ENCODE results near the gene GM2A.
"Not testable (repeated sequence)": the region's sequence is repeated elsewhere in the genome, so short reads cannot be mapped to it uniquely, and the experiment has no call there.

GM2A gene

GRCh38 chr5:151251621-151252020 lies 1.4 kb upstream of the GM2A start:
- no peak for DNase-seq (ENCODE audit: low read depth, low spot score)

DNA sequence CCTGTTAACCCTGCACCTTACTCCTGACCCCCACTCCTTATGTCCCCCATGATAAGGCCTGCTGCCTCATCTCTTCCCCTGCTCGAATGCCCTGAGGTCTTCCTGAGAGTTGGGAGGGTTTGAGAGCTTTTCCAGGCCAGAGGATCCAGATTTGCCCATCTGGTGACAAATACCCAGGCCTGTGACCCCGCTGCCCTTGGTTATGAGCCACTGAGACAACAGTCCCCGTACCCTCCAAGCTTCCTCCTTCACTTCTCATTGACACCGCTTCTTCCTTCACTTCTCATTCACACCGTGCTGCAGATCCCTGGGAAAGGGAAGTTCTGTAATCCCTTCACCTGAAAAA lies 593 bp downstream of the GM2A start:
- no peak for DNase-seq (ENCODE audit: low read depth, low spot score)

GRCh38 chr5:151254556-151254955 lies 1.6 kb downstream of the GM2A start:
- DNase-seq (ENCODE audit: low read depth, low spot score): no peak

DNA sequence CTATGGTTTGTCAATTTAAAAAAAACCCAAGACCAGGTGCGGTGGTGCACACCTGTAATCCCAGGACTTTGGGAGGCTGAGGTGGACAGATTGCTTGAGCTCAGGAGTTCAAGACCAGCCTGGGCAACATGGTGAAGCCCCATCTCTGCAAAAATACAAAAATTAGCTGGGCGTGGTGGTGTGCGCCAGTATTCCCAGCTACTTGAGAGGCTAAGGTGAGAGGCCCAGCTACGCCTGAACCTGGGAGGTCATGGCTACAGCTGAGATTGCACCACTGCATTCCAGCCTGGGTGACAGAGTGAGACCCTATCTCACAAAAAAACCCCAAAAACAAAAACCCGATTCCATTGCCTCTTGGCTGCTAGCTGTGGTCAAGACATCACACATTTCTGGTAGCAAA lies 2.0 kb downstream of the GM2A start:
- not testable (repeated sequence) for DNase-seq (ENCODE audit: low read depth, low spot score)

GRCh38 chr5:151255621-151256286 lies 2.8 kb downstream of the GM2A start:
- no peak for DNase-seq (ENCODE audit: low read depth, low spot score)

GRCh38 chr5:151257731-151258181 lies 4.8 kb downstream of the GM2A start:
- DNase-seq (ENCODE audit: low read depth, low spot score): no peak

DNA sequence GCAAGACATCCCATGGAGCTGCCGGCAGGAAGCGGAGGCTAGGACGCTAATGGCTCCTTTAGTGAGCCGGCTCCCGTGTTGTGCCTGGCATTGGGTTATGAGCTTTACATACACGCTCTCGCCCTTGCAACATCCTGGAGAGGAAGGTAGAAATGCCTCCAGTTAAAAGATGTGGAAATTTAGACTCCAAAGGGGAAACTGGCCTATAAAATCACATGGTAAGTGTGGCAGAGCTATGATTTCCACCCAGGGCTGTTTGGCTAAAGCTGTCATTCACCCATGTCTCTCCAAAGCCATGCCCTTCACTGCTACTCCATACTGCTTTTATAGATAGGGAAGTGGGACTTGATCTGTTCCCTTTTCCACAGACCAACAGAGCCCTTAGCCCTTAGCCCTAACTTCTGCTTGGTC lies 5.2 kb downstream of the GM2A start:
- DNase-seq (ENCODE audit: low read depth, low spot score): no peak

- DNase-seq (ENCODE audit: low read depth, low spot score): no peak
Measured at GRCh38 chr5:151258816-151259215, 5.8 kb downstream of the GM2A start.

DNA sequence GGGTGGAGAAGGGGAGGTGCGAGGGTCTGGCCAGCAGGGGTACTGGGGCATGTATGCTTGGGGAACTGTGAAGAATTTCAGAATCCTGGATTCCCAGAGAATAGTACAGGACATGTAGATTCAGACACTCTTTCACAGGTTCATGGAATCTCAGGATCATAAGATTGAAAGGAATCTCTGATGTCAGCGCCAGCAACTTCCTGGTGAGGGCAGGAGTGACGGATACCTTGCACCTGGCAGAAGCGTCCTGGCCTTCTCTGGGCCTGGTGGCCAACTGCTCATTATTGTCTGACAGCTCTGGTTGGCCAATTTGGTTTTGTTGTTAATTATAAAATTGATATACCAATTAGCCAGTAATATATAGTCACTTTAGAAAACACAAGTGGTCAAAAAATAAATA lies 6.9 kb downstream of the GM2A start:
- DNase-seq (ENCODE audit: low read depth, low spot score): no peak

GRCh38 chr5:151262532-151262931 lies 9.5 kb downstream of the GM2A start:
- no peak for DNase-seq (ENCODE audit: low read depth, low spot score)

- no peak for DNase-seq (ENCODE audit: low read depth, low spot score)
Measured at GRCh38 chr5:151264113-151264512, 11.1 kb downstream of the GM2A start.

- no peak for DNase-seq (ENCODE audit: low read depth, low spot score)
Measured at GRCh38 chr5:151267491-151268260, 14.7 kb downstream of the GM2A start.

DNA sequence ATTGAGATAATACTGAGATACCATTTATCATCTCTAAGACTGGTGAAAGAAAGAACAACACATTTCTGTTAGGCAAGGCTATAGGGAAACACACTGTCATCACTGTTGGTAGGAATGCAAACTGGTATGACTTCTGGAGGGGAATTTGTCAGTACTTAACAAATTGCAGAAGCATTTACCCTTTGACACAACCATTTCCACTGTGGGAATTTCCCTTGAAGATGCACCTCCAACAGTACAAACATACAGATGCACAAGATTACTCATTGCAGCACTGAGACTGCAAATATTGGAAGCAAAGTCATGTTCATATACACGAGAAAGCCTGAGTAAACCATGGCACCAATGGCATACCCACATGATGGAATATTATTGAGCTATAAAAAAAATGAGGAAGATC lies 17.6 kb downstream of the GM2A start:
- DNase-seq (ENCODE audit: low read depth, low spot score): no peak

GRCh38 chr5:151271336-151271735 lies 18.4 kb downstream of the GM2A start:
- DNase-seq (ENCODE audit: low read depth, low spot score): no peak

- no peak for DNase-seq (ENCODE audit: low read depth, low spot score)
Measured at GRCh38 chr5:151274666-151275065, 21.7 kb downstream of the GM2A start.

DNA sequence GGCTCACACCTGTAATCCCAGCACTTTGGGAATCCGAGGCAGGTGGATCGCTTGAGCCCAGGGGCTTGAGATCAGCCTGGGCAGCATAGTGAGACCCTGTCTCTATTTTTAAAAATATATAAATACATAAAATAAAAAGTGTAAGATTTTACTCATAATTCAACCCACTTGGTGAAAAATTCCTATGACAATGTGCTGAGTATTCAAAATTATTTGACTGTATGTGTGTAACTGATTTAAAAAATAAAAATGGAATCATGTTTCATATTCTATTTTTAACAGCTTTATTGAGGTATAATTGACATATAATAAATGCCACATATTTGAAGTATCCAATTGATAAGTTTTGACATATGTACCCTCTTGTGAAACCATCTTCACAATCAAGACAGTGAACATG lies 22.8 kb downstream of the GM2A start:
- no peak for DNase-seq (ENCODE audit: low read depth, low spot score)

GRCh38 chr5:151278845-151279244 lies 25.9 kb downstream of the GM2A start:
- no peak for DNase-seq (ENCODE audit: low read depth, low spot score)

DNA sequence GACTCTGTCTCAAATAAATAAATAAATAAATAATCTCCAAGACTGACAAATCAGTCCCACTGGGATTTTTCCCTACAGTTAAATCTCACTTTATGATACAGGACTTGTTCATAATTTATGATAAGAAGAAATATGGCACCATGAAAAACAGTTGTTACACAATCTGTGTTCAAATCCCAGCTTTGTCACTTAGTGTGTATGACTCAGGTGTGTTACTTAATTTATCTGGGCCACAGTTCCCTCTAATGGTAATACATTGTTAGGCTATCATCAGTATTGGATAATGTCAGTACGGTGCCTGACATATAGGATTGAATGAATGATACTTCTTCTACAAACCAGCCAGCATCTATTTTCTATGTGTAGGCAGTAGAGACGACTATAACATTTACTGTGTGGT lies 27.5 kb downstream of the GM2A start:
- DNase-seq (ENCODE audit: low read depth, low spot score): no peak

DNA sequence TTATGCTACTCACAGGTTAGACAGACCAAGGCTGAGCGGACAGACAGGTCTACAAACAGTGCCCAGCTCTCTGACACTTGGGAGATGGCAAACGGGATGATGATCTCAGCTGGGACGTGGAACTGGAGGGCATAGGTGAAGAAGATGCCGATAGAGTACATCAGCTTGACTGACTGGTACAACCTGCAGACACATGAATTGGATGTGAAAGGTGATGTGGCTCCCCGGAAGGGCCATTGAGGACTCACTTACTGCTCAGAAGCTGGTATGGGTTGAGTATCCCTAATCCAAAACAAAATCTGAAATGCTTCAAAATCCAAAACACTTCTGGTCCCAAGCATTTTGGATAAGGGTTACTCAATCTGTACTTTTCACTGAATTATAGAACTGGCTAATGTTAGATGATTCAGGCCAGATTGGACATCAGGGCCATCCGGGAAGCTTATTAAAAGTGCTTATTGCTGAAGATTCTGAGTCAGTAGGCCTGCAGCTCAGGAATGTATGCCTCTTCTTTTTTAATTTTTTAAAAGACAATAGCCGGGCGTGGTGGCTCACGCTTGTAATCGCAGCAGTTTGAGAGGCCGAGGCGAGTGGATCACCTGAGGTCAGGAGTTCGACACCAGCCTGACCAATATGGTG lies 28.1 kb downstream of the GM2A start:
- no peak for DNase-seq (ENCODE audit: low read depth, low spot score)

GRCh38 chr5:151283120-151283825 lies 30.3 kb downstream of the GM2A start:
- DNase-seq (ENCODE audit: low read depth, low spot score): no peak

DNA sequence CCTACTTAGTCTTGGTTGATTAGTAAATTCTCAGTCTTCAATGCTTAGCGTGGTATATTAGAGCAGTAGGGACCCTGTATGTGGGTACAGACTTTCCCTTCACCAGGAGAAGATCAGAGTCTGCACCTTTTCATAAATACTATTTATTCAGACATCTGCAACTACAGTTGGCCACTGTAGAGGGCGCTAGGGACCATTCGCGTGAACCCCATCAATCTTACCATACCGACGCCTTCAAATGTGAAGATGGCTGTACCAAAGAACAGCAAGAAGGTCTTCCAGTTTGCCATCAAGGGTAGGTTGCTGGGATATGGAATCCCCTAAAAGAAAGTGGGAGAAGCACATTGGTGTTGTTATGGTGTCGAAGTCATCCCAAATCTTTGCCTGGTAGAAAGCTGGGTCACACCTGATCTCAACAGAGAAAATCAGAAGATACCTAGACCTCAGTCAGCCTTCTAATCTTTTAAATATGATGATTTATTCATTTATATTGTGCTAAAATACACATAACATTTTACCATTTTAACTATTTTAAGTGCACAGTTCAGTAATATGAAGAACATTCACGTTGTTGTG lies 31.5 kb downstream of the GM2A start:
- no peak for DNase-seq (ENCODE audit: low read depth, low spot score)

DNA sequence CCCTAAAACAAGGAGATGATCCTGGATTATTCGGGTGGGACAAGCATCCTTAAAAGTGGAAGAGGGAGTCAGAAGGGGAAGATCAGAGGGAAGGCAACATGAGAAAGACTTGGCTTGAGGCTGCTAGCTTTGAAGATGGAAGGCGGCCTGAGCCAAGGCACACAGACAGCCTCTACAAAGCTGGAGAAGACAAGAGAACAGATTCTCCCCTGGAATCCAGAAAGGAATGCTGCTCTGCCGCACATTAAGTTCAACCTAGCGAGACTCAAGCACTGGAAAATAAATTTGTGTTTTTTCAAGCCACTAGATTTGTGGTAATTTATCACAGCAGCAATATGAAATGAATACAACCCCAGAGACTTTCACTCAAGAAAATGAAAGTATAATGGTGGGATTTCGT lies 32.7 kb downstream of the GM2A start:
- no peak for DNase-seq (ENCODE audit: low read depth, low spot score)
